NCI-H345 treated with DMSO at 0.1 percent for 48 hours (cell line): ENCODE measurements around the gene PGP.

Experiments
- DNase-seq: peaks from one replicate; lab custom pipeline; 2025; ENCODE audit not compliant: unreplicated experiment; lab: John Stamatoyannopoulos, UW

PGP gene

DNA sequence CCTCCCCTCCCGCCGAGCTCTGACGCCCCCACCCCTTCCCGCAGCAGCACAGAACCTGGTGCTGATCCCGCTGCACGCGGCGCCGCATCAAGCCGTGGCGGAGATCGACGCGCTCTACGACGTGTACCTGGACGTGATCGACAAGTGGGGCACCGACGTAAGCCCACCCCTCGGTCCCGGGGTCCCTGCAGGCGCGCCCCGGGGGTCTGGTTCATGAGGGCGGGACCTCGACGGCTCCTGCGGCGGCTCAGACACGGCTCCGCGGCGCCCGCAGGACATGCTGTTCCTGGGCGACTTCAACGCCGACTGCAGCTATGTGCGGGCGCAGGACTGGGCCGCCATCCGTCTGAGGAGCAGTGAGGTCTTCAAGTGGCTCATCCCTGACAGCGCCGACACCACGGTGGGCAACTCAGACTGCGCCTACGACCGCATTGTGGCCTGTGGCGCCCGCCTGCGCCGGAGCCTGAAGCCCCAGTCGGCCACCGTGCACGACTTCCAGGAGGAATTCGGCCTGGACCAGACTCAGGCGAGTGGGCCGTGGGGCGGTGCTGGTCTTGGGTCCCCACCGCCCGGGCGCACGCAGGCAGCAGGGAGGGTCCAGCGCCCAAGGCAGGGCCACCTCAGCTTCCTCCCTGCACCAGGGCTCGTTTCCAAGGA is 23.0 kb upstream of the PGP start:
- DNase-seq = no peak

- no peak for DNase-seq
Observed at GRCh38 chr16:2237102-2237482, 22.5 kb upstream of the PGP start.

GRCh38 chr16:2236337-2237101 is 21.9 kb upstream of the PGP start, which contains the start of gene DNASE1L2:
TSS of gene DNASE1L2 (plus strand) at chr16:2236444. CDS start at chr16:2236817, 373 bp downstream.
- no peak for DNase-seq

- DNase-seq = no peak
Observed at GRCh38 chr16:2235695-2236336, 21.2 kb upstream of the PGP start.

- no peak for DNase-seq
Observed at GRCh38 chr16:2235234-2235651, 20.6 kb upstream of the PGP start.

- DNase-seq = no peak
Observed at GRCh38 chr16:2234813-2235170, 20.2 kb upstream of the PGP start.

DNA sequence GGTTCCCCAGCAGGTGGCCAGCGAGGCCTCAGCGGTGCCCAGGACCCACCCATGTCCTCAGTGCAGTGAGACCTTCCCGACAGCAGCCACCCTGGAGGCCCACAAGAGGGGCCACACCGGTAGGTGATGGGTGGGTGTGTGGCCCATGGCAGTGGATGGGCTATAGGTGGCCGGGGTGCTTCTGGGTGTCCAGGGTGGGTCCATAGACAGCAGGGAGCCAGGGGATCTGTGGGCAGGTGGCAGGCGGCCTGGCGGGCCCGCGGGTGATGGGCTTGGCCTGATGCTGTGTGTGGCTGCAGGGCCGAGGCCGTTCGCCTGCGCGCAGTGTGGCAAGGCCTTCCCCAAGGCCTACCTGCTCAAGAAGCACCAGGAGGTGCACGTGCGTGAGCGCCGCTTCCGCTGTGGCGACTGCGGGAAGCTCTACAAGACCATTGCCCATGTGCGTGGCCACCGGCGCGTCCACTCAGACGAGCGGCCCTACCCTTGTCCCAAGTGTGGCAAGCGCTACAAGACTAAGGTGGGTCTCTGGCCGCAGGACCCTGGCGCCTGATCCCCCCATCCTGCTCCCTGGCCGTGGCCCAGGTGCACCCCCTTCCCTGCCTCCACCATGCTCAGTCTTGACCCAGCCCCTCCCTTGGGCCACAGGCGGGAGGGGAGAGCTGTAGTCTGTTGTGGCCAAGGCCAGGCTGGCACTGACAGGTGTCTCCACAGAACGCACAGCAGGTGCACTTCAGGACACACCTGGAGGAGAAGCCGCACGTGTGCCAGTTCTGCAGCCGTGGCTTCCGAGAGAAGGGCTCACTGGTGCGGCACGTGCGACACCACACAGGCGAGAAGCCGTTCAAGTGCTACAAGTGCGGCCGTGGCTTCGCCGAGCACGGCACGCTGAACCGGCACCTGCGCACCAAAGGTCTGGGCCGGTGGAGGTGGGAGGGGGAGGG is 19.5 kb upstream of the PGP start:
- no peak for DNase-seq

DNA sequence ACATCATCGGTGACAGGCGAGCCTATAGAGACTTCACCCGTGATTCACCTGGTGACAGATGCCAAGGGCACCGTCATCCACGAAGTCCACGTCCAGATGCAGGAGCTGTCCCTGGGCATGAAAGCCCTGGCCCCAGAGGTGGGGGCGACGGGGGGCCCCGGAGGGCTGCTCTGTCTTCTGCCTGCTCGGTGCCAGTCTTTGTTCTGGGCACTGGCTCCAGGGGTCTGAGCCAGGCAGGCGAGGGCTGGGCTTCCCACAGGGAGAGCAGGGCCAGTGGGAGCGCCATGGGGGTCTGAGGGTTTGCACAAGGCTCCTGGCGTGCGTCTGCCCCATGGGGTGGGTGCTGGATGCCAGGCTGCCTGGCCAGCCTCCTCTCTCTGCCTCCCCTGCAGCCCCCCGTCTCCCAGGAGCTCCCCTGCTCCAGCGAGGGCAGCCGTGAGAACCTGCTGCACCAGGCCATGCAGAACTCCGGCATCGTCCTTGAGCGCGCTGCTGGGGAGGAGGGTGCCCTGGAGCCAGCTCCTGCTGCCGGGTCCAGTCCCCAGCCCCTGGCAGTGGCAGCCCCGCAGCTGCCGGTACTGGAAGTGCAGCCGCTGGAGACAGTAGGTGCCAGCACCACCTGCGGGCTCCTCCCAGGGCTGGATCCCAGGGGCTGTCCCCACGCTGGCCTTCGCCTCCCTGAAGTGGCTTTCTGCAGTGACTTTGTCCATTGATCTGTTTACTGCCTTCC is 18.6 kb upstream of the PGP start:
- no peak for DNase-seq

DNA sequence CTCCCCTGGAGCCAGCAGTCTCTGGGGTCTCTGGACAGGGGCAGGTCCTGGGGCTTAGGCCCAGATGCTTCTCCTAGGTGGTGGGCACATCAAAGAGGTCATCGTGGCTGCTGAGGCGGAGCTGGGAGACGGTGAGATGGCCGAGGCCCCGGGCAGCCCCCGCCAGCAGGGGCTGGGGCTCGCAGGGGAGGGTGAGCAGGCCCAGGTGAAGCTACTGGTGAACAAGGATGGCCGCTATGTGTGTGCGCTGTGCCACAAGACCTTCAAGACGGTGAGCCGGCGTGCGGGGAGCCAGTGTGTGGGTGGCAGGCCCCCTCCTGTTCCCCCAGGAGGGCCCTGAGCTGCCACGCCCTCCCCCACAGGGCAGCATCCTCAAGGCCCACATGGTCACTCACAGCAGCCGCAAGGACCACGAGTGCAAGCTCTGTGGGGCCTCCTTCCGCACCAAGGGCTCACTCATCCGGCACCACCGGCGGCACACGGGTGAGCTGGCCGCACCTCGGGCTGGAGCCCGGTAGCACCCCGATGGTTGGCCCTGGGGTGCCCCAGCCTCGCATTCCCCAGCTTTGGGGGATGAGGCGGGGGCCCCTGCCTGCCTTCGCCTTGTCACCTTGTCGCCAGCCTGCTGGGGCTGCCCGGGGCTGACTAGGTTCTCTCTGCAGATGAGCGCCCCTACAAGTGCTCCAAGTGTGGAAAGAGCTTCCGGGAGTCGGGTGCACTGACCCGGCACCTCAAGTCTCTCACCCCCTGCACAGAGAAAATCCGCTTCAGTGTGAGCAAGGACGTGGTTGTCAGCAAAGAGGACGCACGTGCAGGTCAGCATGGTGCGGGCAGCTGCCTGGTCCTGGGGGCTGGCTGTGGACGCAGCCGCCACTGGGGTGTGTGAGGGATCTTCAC is 17.7 kb upstream of the PGP start:
- DNase-seq = no peak

- DNase-seq = no peak
Observed at GRCh38 chr16:2231016-2231931, 16.6 kb upstream of the PGP start.

- DNase-seq = no peak
Observed at GRCh38 chr16:2230376-2230775, 15.7 kb upstream of the PGP start.

- no peak for DNase-seq
Observed at GRCh38 chr16:2229632-2230250, 15.1 kb upstream of the PGP start.

DNA sequence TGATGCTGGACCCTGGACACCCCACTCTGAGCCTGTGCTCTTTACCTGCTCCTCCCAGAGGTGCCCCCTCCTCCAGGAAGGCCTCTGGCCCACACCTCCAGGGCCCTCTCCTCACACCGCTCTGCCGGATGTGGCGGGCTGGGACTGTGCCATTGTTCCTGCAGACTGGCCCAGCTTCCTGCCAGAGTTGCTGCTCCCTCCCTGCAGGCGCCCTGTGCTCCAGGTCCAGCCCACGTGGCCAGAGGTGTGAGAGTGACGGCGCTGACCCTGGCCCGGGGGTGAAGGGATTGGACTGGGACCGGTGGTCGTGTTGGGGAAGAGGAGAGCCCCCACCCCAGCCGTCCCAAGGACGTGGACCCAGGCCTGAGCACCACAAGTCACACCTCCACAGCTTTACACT is 14.5 kb upstream of the PGP start:
- DNase-seq = no peak

- no peak for DNase-seq
Observed at GRCh38 chr16:2228161-2228824, 13.7 kb upstream of the PGP start.

DNA sequence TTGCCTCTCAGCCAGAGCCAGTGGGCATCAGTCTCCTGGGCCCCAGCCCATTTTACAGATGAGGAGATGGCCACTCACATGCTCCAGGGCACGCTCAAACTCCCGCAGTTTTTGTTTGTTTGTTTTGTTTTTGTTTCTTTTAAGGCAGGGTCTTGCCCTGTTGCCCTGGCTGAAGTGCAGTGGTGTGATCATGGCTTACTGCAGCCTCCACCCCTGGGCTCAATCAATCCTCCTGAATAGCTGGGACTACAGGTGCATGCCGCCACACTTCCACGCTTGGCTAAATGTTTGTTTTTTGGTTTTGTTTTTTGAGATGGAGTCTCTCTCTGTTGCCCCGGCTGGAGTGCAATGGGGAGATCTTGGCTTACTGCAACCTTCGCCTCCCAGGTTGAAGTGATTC is 12.3 kb upstream of the PGP start:
- no peak for DNase-seq

GRCh38 chr16:2226245-2226793 is 11.7 kb upstream of the PGP start:
- no peak for DNase-seq

GRCh38 chr16:2223942-2224486 is 9.4 kb upstream of the PGP start:
- no peak for DNase-seq
